MV-4-11 (cell line): Measurements from ENCODE around the gene TXNDC5.
"Not testable (repeated sequence)": the region's sequence is repeated elsewhere in the genome, so short reads cannot be mapped to it uniquely, and the experiment has no call there.

ENCODE experiments used
- DNase-seq: peaks from one replicate; lab custom pipeline; 2025; lab: John Stamatoyannopoulos, UW

Gene TXNDC5

GRCh38 chr6:7914311-7914710 is 3.7 kb upstream of the TXNDC5 start:
- no peak for DNase-seq

DNA sequence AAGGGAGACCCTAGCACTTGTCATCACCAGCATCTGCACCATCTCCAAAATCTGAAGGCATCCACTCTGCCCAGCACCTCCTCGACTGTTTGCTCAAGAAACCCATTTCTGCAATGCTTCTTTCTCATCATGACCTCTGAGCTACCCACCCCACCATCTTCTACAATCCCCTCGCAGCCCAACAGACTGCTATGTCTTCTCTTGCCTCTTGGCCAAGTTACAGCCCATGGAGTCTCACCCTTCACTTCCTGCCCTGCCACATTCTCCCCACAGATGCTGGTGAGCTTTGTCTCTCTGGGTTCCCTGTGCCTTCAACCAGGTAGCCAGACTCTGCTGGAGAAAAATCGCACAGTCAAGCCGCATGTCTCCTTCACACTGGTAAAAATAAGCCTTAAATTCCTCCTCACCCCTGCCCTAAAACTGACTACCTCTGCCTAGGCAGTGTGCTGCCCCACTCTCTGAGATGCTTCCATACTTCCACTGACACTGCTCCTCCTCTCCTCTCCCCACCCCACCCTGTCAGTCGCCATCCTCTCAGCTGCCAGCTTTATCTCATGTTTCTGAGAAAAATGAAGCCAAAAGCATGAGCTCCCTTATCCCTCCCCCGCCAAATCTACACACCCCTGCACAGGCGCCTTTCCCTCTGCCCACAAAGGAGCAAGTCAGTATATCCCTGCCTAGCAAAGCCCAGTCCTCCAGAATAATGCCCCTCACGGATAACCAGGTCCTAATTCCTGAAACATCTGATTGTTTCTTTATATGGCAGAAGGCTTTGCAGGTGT is 2.3 kb upstream of the TXNDC5 start:
- no peak for DNase-seq

DNA sequence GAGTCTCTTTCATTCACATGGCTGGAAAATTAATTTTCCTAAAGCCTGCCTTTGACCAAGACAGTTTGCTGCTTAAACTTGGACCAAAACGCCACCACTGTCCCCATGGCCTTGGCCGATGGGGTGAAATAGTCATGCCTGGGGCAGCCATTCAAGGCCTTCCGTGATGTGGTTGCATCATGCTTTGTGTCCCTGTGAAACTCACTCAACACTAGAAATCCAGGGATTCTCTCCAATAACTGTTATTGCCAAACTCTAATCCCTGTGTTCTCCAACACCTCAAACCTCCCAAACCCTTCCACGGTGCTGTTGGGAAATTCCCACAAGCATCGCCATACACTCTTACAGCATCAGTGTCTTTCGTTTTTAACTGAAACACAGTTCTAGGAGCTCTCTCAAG is 1.4 kb upstream of the TXNDC5 start:
- DNase-seq, result no peak

GRCh38 chr6:7911345-7911725 is 747 bp upstream of the TXNDC5 start:
- DNase-seq, result no peak

GRCh38 chr6:7910298-7910653 is 312 bp downstream of the TXNDC5 start:
- DNase-seq, result no peak

DNA sequence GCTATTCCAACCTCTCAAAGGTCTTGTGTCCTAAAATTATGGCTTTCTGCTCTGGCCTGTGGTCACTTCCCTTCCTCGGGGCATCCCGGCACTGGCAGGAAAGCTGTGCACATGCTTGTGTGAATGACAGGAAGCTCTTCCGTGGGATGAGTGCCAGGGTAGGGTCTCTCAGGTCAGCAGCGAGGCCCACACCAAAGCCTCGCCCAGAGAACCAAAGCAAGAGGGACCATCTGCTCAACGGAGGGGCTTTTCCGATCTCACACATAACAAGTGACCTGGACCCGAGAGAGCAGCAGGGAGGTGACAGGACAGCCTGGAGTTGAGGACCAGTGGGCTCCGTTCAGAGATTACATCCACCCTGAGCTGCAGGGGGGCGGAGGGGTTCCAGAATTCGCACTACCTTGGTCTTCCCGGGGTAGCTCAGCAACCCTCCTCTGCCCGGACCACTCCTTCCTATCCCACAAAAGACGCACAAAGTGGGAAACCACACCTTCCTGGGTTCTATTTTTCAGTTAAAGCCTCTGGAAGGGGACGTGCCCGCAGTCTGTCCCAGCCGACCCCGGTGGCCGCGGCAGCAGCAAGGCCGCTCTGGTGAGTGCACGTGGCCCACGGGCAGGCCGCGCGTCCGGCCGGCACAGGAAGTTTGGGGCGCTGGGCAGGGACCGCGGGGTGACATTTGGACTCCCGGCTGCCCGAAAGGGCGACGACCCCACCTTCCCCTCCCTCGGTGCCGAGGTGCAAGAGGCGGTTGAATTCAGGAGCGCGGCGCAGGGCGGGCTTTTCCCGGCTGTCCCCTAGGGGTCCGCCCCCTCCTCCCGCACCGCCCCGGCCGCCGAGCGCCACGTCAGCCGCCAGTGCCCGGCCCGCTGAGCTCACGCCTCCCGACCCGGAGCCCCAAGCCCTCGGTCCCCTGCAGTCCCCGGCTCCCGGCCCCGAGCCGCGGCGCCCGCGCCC is 988 bp downstream of the TXNDC5 start:
- DNase-seq, result no peak

DNA sequence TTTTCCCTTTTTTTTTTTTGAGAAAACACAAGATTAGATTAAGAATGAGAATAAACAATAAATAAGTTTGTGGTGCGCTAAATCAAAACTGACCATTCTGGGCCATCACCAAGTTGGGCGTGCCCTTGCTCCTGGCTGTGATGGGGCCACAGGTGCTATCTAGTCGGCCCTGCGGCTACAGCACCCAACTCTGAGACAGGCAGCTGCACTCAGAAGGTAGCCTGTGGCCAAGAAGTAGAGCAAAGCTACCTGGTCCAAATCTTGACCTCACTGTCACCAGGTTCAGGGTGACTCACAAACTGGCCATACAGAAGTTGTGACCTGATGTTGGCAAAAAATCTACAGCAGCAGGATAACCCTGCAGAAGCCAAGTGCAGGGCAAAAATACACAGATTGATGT is 3.4 kb downstream of the TXNDC5 start:
- DNase-seq, result no peak

- no peak for DNase-seq
Measured at GRCh38 chr6:7906741-7907140, 3.8 kb downstream of the TXNDC5 start.

DNA sequence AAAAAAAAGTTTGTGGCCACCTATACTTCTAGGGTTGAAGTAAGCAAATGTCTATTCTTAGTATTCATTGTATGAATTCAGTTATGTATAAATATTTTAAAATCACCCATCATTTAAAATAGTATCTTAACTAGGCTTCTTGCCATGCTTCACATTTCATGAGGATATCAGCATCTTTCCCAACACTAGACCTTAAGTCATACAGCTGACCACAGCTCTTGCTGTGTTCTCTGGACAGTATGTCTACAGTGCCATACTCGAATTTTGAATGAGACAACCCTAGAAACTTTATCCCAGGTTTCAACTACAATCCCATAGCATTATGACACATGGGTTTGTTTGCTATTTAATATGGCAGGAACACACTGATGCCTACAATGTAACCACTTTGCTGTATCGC is 5.2 kb downstream of the TXNDC5 start:
- DNase-seq, result no peak

DNA sequence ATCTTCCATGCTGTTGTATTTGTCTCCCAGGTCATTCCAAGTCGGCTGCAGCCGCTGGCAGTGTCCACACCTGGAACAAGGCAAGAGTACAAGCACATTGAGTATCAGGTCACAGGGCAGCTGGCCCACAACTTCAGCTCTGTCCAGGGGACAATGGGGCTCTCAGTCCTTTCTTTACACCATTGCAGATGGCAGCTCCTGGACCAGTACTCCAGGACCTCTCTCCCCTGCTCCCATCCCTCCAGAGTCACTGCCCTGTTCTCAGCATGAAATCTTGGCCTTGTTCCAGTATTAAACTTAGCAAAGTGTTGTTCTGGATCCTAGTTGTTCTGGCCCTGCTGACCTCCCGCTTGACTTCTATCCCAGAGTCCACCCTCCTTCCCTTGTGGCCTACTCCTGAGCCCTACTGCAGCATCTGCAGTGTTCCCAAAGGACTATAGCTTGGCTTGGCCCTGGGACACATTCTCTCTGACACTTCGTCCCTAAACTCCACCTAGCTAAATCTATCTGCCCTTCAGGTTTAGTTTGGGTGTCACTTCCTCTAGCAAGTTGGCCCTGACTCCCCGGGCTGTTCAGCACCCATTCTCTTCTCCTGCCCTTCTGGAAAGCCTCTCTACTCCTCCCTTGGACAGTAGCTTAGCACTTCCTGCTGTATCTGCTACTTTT is 5.8 kb downstream of the TXNDC5 start:
- no peak for DNase-seq

DNA sequence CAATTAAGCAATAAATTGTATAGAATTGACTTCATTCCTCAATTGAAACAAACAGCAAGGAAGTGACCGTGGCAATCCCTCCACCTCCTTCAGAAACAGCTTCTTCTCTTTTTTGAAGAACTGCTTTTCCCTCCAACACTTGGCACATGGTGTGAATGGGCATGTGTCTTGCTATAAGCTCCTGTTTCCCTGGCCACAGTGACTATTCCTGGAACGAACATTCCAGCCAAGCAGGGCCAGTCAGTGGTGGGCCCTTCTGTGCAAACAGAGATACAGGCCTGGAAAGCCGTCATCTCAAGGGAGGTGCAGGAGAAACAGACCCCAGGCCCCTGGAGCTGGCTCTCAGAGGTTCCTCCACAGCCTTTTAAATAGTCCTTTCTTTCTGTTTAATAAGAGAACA is 6.9 kb downstream of the TXNDC5 start:
- no peak for DNase-seq

GRCh38 chr6:7902867-7903266 is 7.7 kb downstream of the TXNDC5 start:
- DNase-seq, result no peak

- no peak for DNase-seq
Measured at GRCh38 chr6:7902221-7902620, 8.4 kb downstream of the TXNDC5 start.

DNA sequence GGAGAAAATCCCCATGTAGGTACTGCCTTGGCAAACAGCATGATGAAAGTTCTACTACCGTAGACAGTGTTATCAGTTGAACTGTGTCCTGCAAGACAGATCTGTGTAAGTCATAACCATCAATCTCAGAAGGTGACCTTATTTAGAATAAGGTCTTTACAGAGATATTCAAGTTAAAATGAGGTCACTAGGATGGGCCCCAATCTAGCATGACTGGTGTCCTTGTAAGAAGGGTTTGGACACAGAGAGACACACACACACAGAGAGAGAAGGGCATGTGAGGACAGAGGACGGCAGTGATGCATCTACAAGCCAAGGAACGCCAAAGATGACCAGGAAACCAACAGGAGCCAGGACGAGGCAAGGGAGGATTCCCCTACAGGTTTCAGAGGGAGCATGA is 8.8 kb downstream of the TXNDC5 start:
- no peak for DNase-seq

DNA sequence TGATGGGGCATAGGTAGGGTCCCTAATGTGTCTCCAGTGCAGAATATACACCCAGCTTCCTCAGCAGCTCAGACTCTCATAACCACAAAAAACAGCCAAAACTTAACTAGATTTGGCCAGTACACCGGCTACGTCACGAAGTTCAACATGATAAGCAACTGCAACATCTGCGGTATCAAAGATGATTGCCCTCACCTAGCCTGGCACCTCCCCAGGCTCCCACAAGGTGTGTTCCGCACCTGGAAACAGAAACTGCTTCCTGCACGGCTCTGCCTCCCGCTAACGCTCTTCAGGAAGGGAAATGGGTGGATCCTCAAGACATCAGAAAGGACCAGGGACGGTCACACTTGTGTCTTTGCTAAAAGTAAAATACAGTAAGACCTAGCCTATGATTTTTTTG is 9.5 kb downstream of the TXNDC5 start:
- DNase-seq, result no peak

DNA sequence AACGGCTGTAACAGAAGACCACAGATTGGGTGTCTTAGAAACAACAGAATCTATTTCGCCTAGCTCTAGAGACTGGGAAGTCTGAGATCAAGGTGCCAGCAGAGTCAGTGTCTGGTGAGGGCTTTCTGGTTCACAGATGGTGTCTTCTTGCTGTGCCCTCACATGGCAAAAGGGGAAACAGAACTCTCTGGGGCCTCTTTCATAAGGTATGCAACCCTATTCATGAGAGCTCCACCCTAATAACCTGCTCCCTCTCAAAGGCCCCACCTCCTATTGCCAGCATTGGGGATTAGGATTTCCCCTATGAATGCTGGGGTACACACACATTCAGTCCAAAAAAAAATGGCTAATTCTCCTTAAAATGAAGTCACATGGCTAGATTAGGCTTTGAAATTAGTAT is 10.0 kb downstream of the TXNDC5 start:
- DNase-seq, result peak; percentile 18

- DNase-seq, result no peak
Measured at GRCh38 chr6:7899889-7900213, 10.7 kb downstream of the TXNDC5 start.

DNA sequence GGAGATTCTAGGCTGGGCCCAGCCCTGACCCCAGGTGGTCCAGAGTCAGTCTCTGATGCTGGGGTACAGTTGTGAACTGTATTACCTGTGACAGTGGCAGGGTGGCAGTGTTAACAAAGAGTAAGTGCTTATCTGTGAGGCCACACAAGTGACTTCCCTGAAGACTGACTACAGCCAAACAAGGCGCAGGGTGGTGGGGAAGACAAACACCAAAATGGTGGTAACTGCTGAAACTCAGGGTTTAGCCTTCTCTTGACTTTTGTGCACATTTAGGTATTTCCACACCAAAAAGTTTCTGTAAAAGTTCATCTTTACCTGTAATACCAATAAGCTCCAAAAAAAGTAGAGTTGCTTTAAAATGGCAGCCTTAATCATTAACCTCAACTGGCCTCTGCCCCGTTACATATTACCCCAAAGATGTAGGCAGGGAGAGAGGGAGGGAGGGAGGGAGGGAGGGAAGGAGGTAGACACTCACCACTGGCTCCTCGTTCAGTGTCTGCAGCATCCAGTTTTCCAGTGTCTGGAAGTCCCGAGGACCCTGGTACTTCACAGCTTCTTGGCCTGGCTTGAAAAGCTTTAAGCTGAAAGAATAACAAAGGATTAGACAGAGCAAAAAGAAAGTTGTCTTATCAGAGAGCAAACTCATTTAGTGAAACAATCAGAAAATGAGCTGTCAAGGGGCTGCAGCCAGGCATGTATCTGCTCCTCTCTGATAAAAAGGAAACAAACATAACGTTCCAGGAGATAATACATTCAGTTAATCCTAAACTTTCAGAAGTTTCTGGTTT is 11.3 kb downstream of the TXNDC5 start:
- no peak for DNase-seq

- DNase-seq, result not testable (repeated sequence)
Measured at GRCh38 chr6:7898193-7898586, 12.4 kb downstream of the TXNDC5 start.

DNA sequence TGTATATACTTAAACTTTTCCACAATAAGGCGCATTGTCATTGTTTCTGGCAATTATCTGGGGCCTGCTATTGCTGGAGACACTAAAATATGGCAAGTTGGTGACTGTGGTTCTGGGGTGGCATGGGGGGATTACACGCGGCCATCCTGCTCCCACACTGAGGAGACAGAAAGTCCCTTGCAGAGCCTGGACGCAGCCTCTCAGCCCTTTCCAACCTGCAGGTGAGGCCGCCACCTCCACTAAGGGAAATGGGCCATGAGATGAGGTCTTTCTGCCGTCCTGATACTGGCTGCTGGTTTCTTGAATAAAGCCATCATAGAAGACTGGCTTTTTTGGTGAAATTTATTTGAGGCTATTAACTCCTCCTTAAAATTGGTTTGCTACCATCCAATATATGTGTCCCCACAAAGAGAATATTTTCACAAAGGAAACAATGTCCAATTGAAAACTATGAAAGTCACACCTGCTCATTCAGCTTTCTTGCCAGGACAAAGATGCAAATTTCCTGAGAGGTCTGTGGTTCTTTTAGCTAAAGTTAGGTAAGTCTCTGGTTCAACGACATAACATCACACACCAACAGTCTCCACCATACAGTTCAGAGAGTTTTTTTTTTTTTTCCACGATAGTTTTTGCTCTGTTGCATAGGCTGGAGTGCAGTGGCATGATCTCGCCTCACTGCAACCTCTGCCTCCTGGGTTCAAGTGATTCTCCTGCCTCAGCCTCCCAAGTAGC is 13.0 kb downstream of the TXNDC5 start:
- DNase-seq, result no peak

- no peak for DNase-seq
Measured at GRCh38 chr6:7896465-7896987, 14.1 kb downstream of the TXNDC5 start.
